Esophagus muscularis mucosa (tissue), 4 donors: ENCODE results near the gene MGARP. TPM values are rescaled to one million over a fixed set of nuclear protein-coding genes. Genes with fewer than 3 reads are reported as not detected.
"Not testable (repeated sequence)": the region's sequence is repeated elsewhere in the genome, so short reads cannot be mapped to it uniquely, and the experiment has no call there.

Experiments used
- DNase-seq: peaks from one replicate; pipeline ENCODE4 v3.0.0-alpha.2; 2017; ENCODE audit errors: extremely low spot score
- H3K27ac ChIP-seq, 4 donors: fragments of 200-600 bp; sonication (generic); replicated peaks in 1 of 4; 1 replicate in 3 of 4; 2 replicates in 1 of 4; pipeline ENCODE4 v1.5.1; 2016 to 2019; ENCODE audit warnings: mild to moderate bottlenecking in 1 of 4
- H3K27me3 ChIP-seq, 4 donors: fragments of 200-600 bp; sonication (generic); one replicate each; pipeline versions ENCODE4 v1.5.1 to v1.6.0; 2016 to 2019
- H3K36me3 ChIP-seq, 4 donors: fragments of 200-600 bp; sonication (generic); one replicate each; pipeline ENCODE4 v1.5.1; 2016 to 2019
- H3K4me1 ChIP-seq, 4 donors: fragments of 200-600 bp; sonication (generic); one replicate each; pipeline ENCODE4 v1.5.1; 2016 to 2019
- H3K4me3 ChIP-seq, 4 donors: fragments of 200-600 bp; sonication (generic); 1 replicate in 2 of 4; 2 replicates in 2 of 4; pipeline ENCODE4 v1.5.1; 2016 to 2019; ENCODE audit warnings: mild to moderate bottlenecking in 4 of 4, moderate library complexity in 1 of 4
- H3K9me3 ChIP-seq, 4 donors: fragments of 200-600 bp; sonication (generic); 1 replicate in 3 of 4; 2 replicates in 1 of 4; pipeline ENCODE4 v1.5.1; 2016 to 2019
- CTCF ChIP-seq, 3 experiments: fragments of 200-600 bp in 2 of 3; fragments of 450-650 bp in 1 of 3; sonication (generic) in 2 of 3; IDR thresholded peaks; one replicate each; pipeline ENCODE4 v1.5.1; 2017 to 2019; ENCODE audit warnings: antibody characterized with exemption in 3 of 3, mild to moderate bottlenecking in 2 of 3, moderate library complexity in 1 of 3
- EP300 ChIP-seq: sonication (generic); formaldehyde crosslinking; IDR thresholded peaks from one replicate; pipeline ENCODE4 v1.6.1; 2017; ENCODE audit warnings: antibody characterized with exemption
- POLR2A ChIP-seq: fragments of 450-650 bp; IDR thresholded peaks from one replicate; pipeline ENCODE4 v1.6.1; 2017; ENCODE audit warnings: antibody characterized with exemption, moderate library complexity, mild to moderate bottlenecking, low read depth
- POLR2AphosphoS5 ChIP-seq, 2 donors: sonication (generic); formaldehyde crosslinking; IDR thresholded peaks; one replicate each; pipeline ENCODE4 v1.6.1; 2017; ENCODE audit warnings: antibody characterized with exemption in 2 of 2
- WGBS: methylation state at CpG from one replicate; pipeline ENCODE4 v1.1.5; 2018; 5-methylcytosine and 5-hydroxymethylcytosine counted together
- intact Hi-C: fragments of 100-400 bp; cut with DNase I; formaldehyde crosslinking; loops from one replicate; pipeline ENCODE4 v1.15.1; 2023
- total RNA-seq, 4 donors: library from RNA; depleted of rRNA; stranded (reverse); fragments of >200 nt; gene quantifications; one replicate each; pipeline versions ENCODE4 v1.1.0 to v1.2.1, GENCODE V29; 2016

Gene MGARP
- total RNA-seq = 1 to 10 TPM; 2.0 to 4.3 (median 3.4) TPM

DNA sequence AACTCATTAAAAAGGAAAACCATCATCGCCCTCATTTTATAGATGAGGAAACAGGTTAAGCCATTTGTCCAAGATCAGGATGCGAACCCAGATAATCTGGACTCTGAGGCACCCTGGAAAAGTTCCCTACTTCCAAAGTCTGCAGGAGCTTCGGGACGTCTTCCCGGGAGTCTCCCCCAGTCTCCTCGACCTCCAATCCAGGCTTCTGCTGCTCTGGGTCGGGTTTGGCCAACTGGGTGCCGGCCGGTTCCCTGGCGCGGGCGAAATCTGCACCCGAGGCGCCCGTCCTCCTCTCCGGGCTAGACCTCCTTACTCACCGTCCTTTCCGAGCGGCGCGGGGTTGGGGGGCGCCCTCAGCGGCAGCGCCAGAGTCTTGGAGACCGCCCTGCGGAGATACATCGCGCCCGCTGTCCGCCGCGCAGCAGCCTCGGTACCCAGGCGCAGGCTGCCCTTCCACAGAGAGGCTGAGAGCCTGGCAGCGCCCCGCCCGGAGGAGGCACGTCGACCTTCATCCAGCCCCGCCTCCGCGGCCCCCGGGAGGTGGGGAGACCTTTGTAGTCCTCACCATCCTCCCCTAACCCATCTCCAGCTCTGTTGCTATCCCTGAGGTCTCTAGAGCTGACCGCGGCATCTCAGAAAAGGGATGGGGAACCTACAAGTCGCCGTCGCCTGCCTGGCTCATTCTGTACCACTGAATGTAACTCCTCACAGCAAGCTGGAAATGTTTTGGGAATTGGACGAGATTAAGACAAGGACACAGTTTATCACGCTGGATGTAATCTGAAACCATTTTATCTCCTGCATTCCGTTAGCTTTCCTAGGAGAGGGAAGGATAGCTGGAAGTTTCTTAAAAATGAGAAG lies at the start of gene MGARP:
TSS of gene MGARP (minus strand) at position 466 of the 861 bp plus-strand sequence. CDS start at position 399, 67 bp downstream.
- Histone ChIP-seq H3K27ac (peak within 1 kb of the TSS in 2 of 4 donors; percentile 9 to 65), H3K27me3 (peaks cover 0 to 3% (median 0%) of the 10 kb centered on the region in 4 donors), H3K4me1 (peaks cover 0 to 17% (median 16%) of the 10 kb centered on the region in 4 donors), H3K9me3 (no peaks in the 10 kb centered on the region), H3K4me3 (peak within 1 kb of the TSS; percentile 53 to 62 (median 58)), H3K36me3 (no peaks in the 10 kb centered on the region)
- no peak for TF ChIP-seq CTCF (IDR thresholded peaks at IDR 0.05)
- no peak for TF ChIP-seq EP300
- no peak for TF ChIP-seq POLR2A
- no peak for TF ChIP-seq POLR2AphosphoS5 (IDR thresholded peaks at IDR 0.05)
- 26% methylated on average over 14 of the region's 51 CpGs for WGBS
- DNase-seq = no peak
- intact Hi-C loops = loop anchor here (5.0 kb wide), 1 partner anchor 43 kb away; no protein-coding TSS in a partner anchor

DNA sequence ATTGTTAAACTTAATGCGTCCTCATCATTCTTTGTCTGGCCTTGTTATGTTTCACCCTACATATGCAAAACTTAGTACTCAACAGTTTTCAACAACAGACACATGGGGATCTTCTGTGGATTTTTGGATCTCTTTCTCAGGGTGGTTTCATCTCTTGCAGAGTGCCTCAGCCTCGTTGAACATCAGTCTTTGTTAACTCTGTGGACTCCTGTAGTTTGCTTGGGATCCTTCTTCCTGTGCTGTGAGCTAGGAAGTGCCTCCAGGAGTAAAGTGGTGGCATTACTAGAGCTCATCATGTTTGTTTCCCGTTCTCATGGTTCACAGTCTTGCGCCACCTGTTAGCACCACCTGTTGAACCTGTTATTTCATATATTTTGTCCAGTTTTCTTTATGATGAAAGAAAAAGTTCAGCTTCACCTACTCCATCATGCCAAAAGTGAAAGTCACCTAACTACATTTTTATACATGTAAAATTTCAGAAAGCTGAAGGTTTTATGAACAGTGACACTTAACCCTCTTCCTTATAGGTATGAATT lies 49.7 kb upstream of the MGARP start:
- Histone ChIP-seq H3K36me3 (peaks cover 0 to 7% (median 0%) of the 10 kb centered on the region in 4 donors), H3K27ac (no peak overlapping the region), H3K9me3 (no peaks in the 10 kb centered on the region), H3K27me3 (no peaks in the 10 kb centered on the region), H3K4me1 (peaks cover 0 to 38% (median 14%) of the 10 kb centered on the region in 4 donors), H3K4me3 (no peak overlapping the region)
- DNase-seq = no peak
- WGBS = 85% methylated on average over 4 of the region's 4 CpGs
- TF ChIP-seq POLR2AphosphoS5 (IDR thresholded peaks at IDR 0.05) (no peak), EP300 (no peak), CTCF (IDR thresholded peaks at IDR 0.05) (no peak), POLR2A (no peak)
- intact Hi-C loops = no loop called here

DNA sequence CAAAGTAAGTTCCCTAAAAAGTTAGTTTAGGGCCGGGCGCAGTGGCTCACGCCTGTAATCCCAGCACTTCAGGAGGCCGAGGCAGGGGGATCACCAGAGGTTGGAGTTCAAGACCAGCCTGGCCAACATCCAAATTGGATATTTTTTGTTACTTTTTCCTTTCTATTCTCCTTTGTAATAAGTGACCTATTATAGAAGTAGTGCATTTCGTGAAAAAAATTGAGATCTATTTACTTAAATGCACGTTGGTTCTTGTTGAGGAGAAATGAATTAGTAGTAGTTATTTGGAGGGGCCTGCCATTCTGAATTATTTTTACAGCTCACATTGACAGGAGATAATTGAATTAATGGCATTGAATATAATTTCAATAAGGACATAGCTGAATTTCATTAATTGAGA lies 44.6 kb upstream of the MGARP start:
- intact Hi-C loops = no loop called here
- H3K4me3 ChIP-seq = no peak overlapping the region
- DNase-seq = no peak
- no peaks in the 10 kb centered on the region for H3K27me3 ChIP-seq
- no peak overlapping the region for H3K27ac ChIP-seq
- TF ChIP-seq POLR2A (no peak), CTCF (IDR thresholded peaks at IDR 0.05) (no peak), POLR2AphosphoS5 (IDR thresholded peaks at IDR 0.05) (no peak), EP300 (no peak)
- 74% methylated on average over 6 of the region's 6 CpGs for WGBS
- peaks cover 11 to 51% (median 26%) of the 10 kb centered on the region in 4 donors for H3K4me1 ChIP-seq
- H3K36me3 ChIP-seq = peaks cover 0 to 7% (median 0%) of the 10 kb centered on the region in 4 donors
- no peaks in the 10 kb centered on the region for H3K9me3 ChIP-seq

GRCh38 chr4:139322541-139322940 lies 42.5 kb upstream of the MGARP start:
- intact Hi-C loops = not testable (repeated sequence)

DNA sequence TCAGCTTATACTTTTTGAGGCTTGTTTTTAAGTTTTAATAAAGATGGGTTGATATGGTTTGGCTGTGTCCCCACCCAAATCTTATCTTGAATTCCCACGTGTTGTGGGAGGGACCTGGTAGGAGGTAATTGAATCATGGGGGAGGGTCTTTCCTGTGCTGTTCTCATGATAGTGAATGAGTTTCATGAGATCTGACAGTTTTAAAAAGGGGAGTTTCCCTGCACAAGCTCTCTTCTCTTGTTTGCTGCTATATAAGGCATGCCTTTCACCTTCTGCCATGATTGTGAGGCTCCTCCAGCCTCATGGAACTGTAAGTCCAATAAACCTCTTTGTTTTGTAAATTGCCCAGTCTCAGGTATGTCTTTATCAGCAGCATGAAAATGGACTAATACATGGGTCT lies 42.0 kb upstream of the MGARP start:
- WGBS = 65% methylated on average over 1 of the region's 1 CpG
- H3K36me3 ChIP-seq, DNase-seq, intact Hi-C loops, H3K4me3 ChIP-seq, H3K27me3 ChIP-seq, H3K9me3 ChIP-seq, H3K27ac ChIP-seq: not testable (repeated sequence)
- H3K4me1 ChIP-seq = peaks cover 11 to 59% (median 30%) of the 10 kb centered on the region in 4 donors

More at GRCh38 chr4:139322541-139322940, 42.5 kb upstream of the MGARP start:
- H3K36me3 ChIP-seq, H3K27me3 ChIP-seq, H3K9me3 ChIP-seq, H3K27ac ChIP-seq, H3K4me3 ChIP-seq, DNase-seq: not testable (repeated sequence)
- WGBS = 98% methylated on average over 6 of the region's 6 CpGs
- H3K4me1 ChIP-seq = peaks cover 11 to 56% (median 26%) of the 10 kb centered on the region in 4 donors
